ACC112 (cell line): ENCODE data around the gene PTHLH.

ENCODE experiments used
- H2AFZ ChIP-seq: fragments of 200-600 bp; sonication (generic); one replicate; pipeline ENCODE4 v1.6.0; 2017; ENCODE audit warnings: antibody characterized with exemption, low read length; ENCODE audit not compliant: unreplicated experiment
- H3K27ac ChIP-seq: fragments of 200-600 bp; sonication (generic); 2 replicates; pipeline ENCODE4 v1.5.1; 2014; ENCODE audit warnings: low read depth, mild to moderate bottlenecking, antibody characterized with exemption, low read length, moderate library complexity
- H3K27me3 ChIP-seq: fragments of 200-600 bp; sonication (generic); 2 replicates; pipeline ENCODE4 v1.6.1; 2014; ENCODE audit warnings: mild to moderate bottlenecking, antibody characterized with exemption, low read length, moderate library complexity, mixed read lengths; ENCODE audit not compliant: insufficient read depth
- H3K36me3 ChIP-seq: fragments of 200-600 bp; sonication (generic); 2 replicates; pipeline ENCODE4 v1.6.1; 2016; ENCODE audit warnings: mild to moderate bottlenecking, antibody characterized with exemption, low read length, moderate library complexity, mixed read lengths; ENCODE audit not compliant: insufficient read depth
- H3K4me1 ChIP-seq: fragments of 200-600 bp; sonication (generic); one replicate; pipeline ENCODE4 v1.6.1; 2016; ENCODE audit warnings: low read length, mixed read lengths; ENCODE audit not compliant: insufficient read depth, unreplicated experiment, control insufficient read depth
- H3K4me3 ChIP-seq: fragments of 200-600 bp; sonication (generic); 2 replicates; pipeline ENCODE4 v1.5.1; 2014; ENCODE audit warnings: mild to moderate bottlenecking, low read depth, low read length
- H3K79me2 ChIP-seq: fragments of 200-600 bp; sonication (generic); one replicate; pipeline ENCODE4 v1.6.0; 2016; ENCODE audit warnings: low read length; ENCODE audit not compliant: control insufficient read depth, unreplicated experiment, insufficient read depth

Gene PTHLH

DNA sequence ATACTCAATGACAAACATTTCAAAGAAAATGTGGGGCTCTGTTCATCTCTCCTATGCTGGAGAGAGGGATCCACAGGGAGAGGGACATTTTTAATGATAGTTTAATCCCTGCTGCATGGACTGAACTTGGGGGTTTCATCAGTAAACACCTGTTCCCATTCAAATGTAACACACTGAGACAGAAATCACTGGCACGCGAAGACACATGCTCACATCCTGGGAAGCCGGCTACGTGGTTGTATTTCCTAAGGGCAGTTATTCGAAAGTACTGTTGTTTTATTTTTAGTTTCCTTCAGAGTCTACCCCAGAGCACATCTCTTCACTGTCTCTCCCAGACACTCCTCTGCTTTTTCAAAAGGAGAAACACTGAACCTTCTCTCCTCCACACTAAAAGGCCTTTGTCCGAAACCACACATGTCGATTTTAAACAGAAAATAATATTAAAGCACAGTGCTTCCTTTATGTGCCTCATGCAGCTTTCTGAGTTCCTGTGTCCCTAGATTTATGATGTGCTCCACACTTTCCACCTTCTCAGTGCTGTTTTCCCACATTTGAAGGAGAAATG, 52.8 kb downstream of the PTHLH start:
- no peaks in the 10 kb centered on the region for H3K27me3 ChIP-seq
- peaks cover 10% of the 10 kb centered on the region for H3K4me1 ChIP-seq
- H2AFZ ChIP-seq, result no peak overlapping the region
- H3K4me3 ChIP-seq, result no peak overlapping the region
- no peak overlapping the region for H3K27ac ChIP-seq
- no peaks in the 10 kb centered on the region for H3K79me2 ChIP-seq
- H3K36me3 ChIP-seq, result no peaks in the 10 kb centered on the region

DNA sequence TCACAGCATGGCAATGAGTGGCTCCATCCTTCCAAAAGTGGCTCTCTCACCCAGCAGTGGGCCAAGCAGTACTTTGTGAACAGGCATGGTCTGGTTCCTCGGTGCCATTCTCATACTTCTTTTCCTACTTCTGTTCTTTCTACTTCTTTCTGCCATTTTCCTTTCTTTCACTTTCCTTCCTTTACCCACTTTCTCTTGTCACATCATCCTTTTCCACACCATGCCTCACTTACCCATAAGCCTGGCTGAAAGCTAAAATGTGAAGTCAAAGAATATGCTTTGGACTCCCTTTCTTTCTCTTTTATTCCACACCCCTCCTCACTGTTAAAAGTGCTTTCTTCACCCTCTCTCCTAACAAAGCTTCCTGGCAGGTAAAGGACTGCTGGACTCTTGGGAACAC, 57.0 kb downstream of the PTHLH start:
- Histone ChIP-seq H3K4me1 (no peaks in the 10 kb centered on the region), H3K27me3 (no peaks in the 10 kb centered on the region), H2AFZ (no peak overlapping the region), H3K79me2 (no peaks in the 10 kb centered on the region), H3K36me3 (no peaks in the 10 kb centered on the region), H3K4me3 (no peak overlapping the region), H3K27ac (no peak overlapping the region)

DNA sequence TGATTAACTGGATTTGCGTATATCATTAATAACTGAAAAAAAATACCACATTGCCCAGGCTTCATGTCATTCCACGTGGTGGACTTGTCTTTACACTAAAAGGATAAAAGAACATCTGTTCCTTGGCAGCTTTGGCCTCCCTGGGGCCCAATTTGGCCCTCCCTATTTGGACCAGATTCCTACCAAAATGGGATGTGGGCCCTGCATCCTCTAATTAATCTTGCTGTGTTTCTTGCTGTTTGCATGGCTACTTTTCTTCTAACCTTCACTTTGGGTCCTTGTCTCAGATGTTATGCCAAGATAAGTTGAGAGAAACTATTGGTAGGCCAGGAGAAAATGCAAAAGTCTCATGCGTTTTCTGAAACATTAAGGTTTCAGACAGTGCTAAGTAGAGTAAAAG, 57.5 kb downstream of the PTHLH start:
- Histone ChIP-seq H3K27ac (no peak overlapping the region), H2AFZ (no peak overlapping the region), H3K79me2 (no peaks in the 10 kb centered on the region), H3K27me3 (no peaks in the 10 kb centered on the region), H3K36me3 (no peaks in the 10 kb centered on the region), H3K4me1 (no peaks in the 10 kb centered on the region), H3K4me3 (no peak overlapping the region)

DNA sequence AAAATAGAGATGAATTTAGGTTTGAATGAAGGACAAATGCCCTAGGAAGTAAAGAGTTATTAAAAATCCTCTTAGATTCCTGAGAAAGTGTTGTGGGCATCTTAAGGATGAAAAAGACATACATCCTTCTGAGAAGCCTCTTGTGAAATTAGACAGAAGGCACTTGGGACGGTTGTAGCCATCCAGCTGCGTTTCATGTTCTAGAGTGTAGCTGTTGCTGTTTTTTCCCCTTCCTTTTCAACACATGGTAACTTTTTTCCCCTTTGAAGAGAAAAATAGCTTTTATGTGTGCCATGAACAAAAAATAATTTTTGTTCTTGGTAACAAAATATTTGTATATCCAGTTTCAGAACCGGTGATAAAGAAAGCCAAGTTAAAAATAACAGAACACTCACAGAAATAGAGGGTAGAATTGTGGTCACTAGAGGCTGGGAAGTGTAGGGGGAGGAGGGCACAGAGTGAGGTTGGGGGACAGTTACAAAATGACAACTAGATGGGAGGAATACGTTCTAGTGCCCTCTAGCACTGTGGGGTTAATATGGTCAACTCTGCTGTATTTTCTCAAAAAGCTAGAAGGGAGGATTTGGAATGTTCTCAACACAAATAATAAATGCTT, 58.4 kb downstream of the PTHLH start:
- H3K4me1 ChIP-seq, result no peaks in the 10 kb centered on the region
- H2AFZ ChIP-seq, result no peak overlapping the region
- no peaks in the 10 kb centered on the region for H3K36me3 ChIP-seq
- no peak overlapping the region for H3K27ac ChIP-seq
- H3K4me3 ChIP-seq, result no peak overlapping the region
- no peaks in the 10 kb centered on the region for H3K27me3 ChIP-seq
- no peaks in the 10 kb centered on the region for H3K79me2 ChIP-seq

DNA sequence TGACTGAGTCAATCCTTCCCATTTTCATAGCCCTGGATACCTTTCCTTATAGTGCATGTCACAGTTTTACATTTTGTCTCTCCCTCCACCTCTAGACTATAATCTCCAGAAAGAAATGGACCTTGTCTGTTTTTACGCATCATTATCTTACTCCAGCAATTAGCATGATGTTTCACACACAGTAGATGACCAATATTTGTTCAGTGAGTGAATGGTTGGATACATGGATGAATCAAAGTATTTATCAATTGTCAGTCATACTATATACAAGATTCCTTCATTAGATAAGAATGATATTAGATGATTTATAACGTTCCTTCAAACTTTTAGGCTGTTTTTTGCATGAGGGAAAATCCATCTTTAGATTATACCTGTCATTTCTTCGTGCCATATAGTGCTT, 61.1 kb downstream of the PTHLH start:
- Histone ChIP-seq H3K27me3 (no peaks in the 10 kb centered on the region), H2AFZ (no peak overlapping the region), H3K4me1 (peaks cover 5% of the 10 kb centered on the region), H3K4me3 (no peak overlapping the region), H3K27ac (no peak overlapping the region), H3K79me2 (no peaks in the 10 kb centered on the region), H3K36me3 (no peaks in the 10 kb centered on the region)
